GM18951 (cell line): ENCODE measurements around the gene CLMP.

Source experiments
- POLR2A ChIP-seq: IDR thresholded peaks from 4 replicates; pipeline ENCODE4 v1.6.1; 2011; ENCODE audit warnings: mild to moderate bottlenecking; ENCODE audit not compliant: insufficient read length, insufficient read depth; ENCODE audit errors: extremely low read depth
- in situ Hi-C: fragments of 300-500 bp; cut with MboI; formaldehyde crosslinking; loops from one replicate; pipeline ENCODE4 v1.12.0; 2022; ENCODE audit warnings: low sequenced_read_pairs, mixed read lengths, inconsistent platforms; ENCODE audit not compliant: unreplicated experiment

CLMP gene

GRCh38 chr11:123193742-123194141, 1.3 kb downstream of the CLMP start:
- TF ChIP-seq POLR2A = no peak

DNA sequence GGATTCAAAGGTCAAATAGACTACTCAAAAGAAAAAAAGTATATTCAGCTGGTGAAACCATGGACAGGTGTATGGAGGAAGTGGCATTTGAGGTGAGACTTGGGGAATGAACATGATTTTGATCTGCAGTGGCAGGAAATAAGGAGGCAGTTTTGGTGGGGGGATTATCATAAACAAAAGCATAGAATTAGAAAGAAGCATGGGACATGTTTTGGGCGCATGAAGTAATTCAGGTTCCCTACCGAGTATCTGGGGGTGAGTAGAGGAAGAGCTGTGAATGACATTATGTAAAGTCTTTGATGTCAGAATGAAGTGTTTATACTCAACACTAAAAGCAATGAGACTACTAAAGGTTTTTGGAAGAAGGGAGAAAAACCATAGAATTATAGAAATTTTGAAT, 3.1 kb downstream of the CLMP start:
- in situ Hi-C loops = no loop called here
- no peak for TF ChIP-seq POLR2A

More at GRCh38 chr11:123193742-123194141, 1.3 kb downstream of the CLMP start:
- in situ Hi-C loops = no loop called here

GRCh38 chr11:123190518-123190917, 4.5 kb downstream of the CLMP start:
- in situ Hi-C loops = no loop called here
- no peak for TF ChIP-seq POLR2A

- in situ Hi-C loops = no loop called here
- TF ChIP-seq POLR2A = no peak
Observed at GRCh38 chr11:123188508-123189165, 6.4 kb downstream of the CLMP start.

- no peak for TF ChIP-seq POLR2A
- in situ Hi-C loops = no loop called here
Observed at GRCh38 chr11:123187665-123188507, 7.2 kb downstream of the CLMP start.

GRCh38 chr11:123187248-123187647, 7.8 kb downstream of the CLMP start:
- TF ChIP-seq POLR2A = no peak
- in situ Hi-C loops = no loop called here

- in situ Hi-C loops = no loop called here
- no peak for TF ChIP-seq POLR2A
Observed at GRCh38 chr11:123186286-123186685, 8.8 kb downstream of the CLMP start.

DNA sequence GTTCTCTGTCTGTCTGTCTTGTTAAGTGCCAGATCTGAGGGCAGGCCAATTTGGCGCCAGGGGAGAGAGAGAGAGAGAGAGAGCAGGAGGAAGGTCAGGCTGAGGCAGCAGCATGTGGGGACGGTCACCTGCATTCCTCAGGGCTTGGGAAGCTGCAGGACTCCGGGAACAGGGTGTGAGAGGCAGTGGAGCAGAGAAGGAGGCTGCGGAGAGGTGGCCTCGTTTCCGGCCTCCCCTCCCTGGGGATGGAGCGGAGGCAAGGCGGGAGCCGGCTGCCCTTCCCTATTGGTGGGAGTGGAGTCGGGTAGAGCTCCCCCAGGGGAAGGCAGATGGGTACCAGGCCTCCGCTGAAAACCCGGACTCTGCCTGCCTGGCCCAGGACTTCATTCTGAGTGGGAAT, 9.7 kb downstream of the CLMP start:
- no peak for TF ChIP-seq POLR2A
- in situ Hi-C loops = no loop called here

DNA sequence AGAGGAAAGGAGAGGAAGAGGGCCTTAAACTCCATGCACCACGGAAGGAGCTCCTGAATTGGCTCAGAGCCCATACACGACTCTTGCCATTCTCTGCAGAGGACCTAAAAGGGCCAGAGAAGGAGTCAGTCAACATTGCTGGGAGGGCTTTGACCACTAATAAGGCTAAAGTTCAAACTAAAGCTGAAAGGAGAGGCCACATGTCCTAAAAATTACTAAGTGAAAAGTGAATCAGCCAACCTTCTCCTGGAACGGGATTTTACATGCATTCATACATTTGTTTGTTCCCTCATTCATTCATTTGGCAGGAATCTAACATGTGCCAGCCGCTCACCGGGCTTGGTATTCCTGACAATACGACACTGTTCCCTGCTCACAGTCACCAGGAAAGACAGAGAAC, 10.5 kb downstream of the CLMP start:
- no peak for TF ChIP-seq POLR2A
- in situ Hi-C loops = no loop called here

- no peak for TF ChIP-seq POLR2A
- in situ Hi-C loops = no loop called here
Observed at GRCh38 chr11:123183391-123184099, 11.5 kb downstream of the CLMP start.

DNA sequence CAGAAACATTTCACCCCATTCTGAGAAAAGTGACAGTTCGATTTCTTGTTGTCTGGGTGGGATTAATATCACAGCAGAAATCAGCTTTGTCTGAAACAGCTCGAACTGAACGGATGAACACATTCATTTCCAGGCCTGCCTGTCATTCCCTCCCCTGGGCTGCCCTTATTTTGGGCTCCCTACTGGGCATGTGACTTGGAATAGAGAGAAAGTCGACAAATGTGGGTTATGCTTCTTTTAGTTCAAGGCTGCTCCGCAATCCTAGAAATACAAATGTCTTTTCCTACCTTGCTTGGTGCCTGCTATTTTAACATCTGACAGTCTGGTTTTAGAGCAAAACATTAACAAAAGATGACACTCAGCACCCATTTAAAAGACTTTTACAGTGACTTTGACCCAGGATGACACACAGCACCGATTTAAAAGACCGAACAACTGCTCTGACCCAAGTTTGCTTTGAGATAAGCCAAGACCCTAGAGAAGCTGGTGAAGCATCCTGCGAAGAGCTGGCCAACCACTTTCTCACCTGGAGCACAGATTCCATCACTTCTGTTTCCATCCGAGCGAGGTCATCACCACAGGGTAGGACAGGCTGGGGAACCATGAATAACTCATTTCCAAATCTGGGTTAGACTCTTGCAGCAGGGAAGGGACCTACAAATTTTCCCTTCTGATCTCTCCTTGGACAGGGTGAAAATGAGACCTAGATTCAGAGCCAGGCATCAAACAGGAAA, 13.1 kb downstream of the CLMP start:
- in situ Hi-C loops = no loop called here
- no peak for TF ChIP-seq POLR2A

- in situ Hi-C loops = no loop called here
- no peak for TF ChIP-seq POLR2A
Observed at GRCh38 chr11:123181075-123181474, 14.0 kb downstream of the CLMP start.

GRCh38 chr11:123180574-123180973, 14.5 kb downstream of the CLMP start:
- in situ Hi-C loops = no loop called here
- TF ChIP-seq POLR2A = no peak
